GM12878 (cell line): ENCODE results near the gene AP2A2. TPM values are rescaled to one million over a fixed set of nuclear protein-coding genes. Genes with fewer than 3 reads are reported as not detected.

Experiments
- ATAC-seq: fragments of 200-7000 bp; cut with Tn5 transposase; 3 replicates; pipeline ENCODE4 v1.9.1; 2020; ENCODE audit warnings: mild to moderate bottlenecking, moderate library complexity
- BruUV-seq: library from RNA; stranded (reverse); fragments of 400-500 nt; replicated peaks from 2 replicates; lab custom pipeline; 2021; lab: Mats Ljungman, UMichigan
- CTCF ChIA-PET: fragments of 300-600 bp; sonication (Branson Sonifier 250); formaldehyde crosslinking; extraction: SDS; loops from one replicate; lab custom pipeline; 2021; ENCODE audit warnings: inconsistent platforms; lab: Yijun Ruan, JAX
- POLR2A ChIA-PET: fragments of 350-600 bp; formaldehyde crosslinking; extraction: SDS; loops from one replicate; lab custom pipeline; 2021; ENCODE audit warnings: inconsistent platforms; lab: Charles Lee
- RAD21 ChIA-PET: fragments of 300-600 bp; sonication (Branson Sonifier 250); formaldehyde crosslinking; loops from one replicate; lab custom pipeline; 2023; ENCODE audit warnings: antibody characterized with exemption; ENCODE audit not compliant: unreplicated experiment; lab: Charles Lee
- SMC1A ChIA-PET: fragments of 300-600 bp; sonication (Branson Sonifier 250); formaldehyde crosslinking; loops from one replicate; lab custom pipeline; 2023; ENCODE audit not compliant: unreplicated experiment, uncharacterized antibody; lab: Charles Lee
- DNase-seq: peaks from one replicate; pipeline ENCODE4 v3.0.0-alpha.2; 2011; ENCODE audit warnings: low read depth, low spot score
- FAIRE-seq: peaks from 3 replicates; lab custom pipeline; 2011; peaks lifted over from hg19 to GRCh38; lab: Jason Lieb, UNC
- H2AFZ ChIP-seq: 2 replicates; pipeline ENCODE4 v1.6.0; 2011; ENCODE audit warnings: low read depth, low read length, control low read depth; ENCODE audit not compliant: control insufficient read depth
- H3K27ac ChIP-seq: 2 replicates; pipeline ENCODE4 v1.5.1; 2011; ENCODE audit warnings: control low read depth; ENCODE audit not compliant: control insufficient read depth, insufficient read depth
- H3K27me3 ChIP-seq, 2 experiments: replicated peaks in 1 of 2; 2 replicates each; pipeline versions ENCODE4 v1.6.0 to v1.6.1; 2011; ENCODE audit warnings: low read length in 1 of 2; ENCODE audit not compliant: control insufficient read depth in 2 of 2, insufficient read depth in 2 of 2
- H3K36me3 ChIP-seq, 2 experiments: 2 replicates each; pipeline ENCODE4 v1.5.1; 2011; ENCODE audit warnings: low read length in 1 of 2; ENCODE audit not compliant: control insufficient read depth in 2 of 2, insufficient read depth in 2 of 2
- H3K4me1 ChIP-seq: 2 replicates; pipeline ENCODE4 v1.6.1; 2011; ENCODE audit warnings: mild to moderate bottlenecking, low read length, moderate library complexity, mixed read lengths; ENCODE audit not compliant: control insufficient read depth, insufficient read depth
- H3K4me2 ChIP-seq: 2 replicates; pipeline ENCODE4 v1.6.0; 2011; ENCODE audit warnings: control low read depth; ENCODE audit not compliant: control insufficient read depth, insufficient read depth
- H3K4me3 ChIP-seq: fragments of 200-600 bp; sonication (generic); 2 replicates; pipeline ENCODE4 v1.5.1; 2016
- H3K79me2 ChIP-seq: 2 replicates; pipeline ENCODE4 v1.6.0; 2011; ENCODE audit warnings: low read length; ENCODE audit not compliant: control insufficient read depth, insufficient read depth
- H3K9ac ChIP-seq: 2 replicates; pipeline ENCODE4 v1.8.0; 2011; ENCODE audit warnings: low read length, control low read depth, mixed read lengths; ENCODE audit not compliant: control insufficient read depth, insufficient read depth
- H3K9me3 ChIP-seq: replicated peaks from 3 replicates; pipeline ENCODE4 v1.5.1; 2011; ENCODE audit warnings: mild to moderate bottlenecking, low read length; ENCODE audit not compliant: control insufficient read depth, insufficient read depth
- H4K20me1 ChIP-seq: 2 replicates; pipeline ENCODE4 v1.6.0; 2011; ENCODE audit not compliant: control insufficient read depth, insufficient read depth
- CBFB ChIP-seq: IDR thresholded peaks from 2 replicates; pipeline ENCODE4 v1.6.1; 2016; ENCODE audit warnings: antibody characterized with exemption, low read depth
- CBX3 ChIP-seq: fragments of 200-600 bp; sonication (generic); IDR thresholded peaks from 2 replicates; pipeline ENCODE4 v1.6.1; 2016; ENCODE audit warnings: low read depth, borderline replicate concordance
- EZH2 ChIP-seq: IDR thresholded peaks from 2 replicates; pipeline ENCODE4 v1.6.1; 2012; ENCODE audit warnings: low read depth, mild to moderate bottlenecking, control low read depth, inconsistent platforms, low read length, borderline replicate concordance; ENCODE audit not compliant: control insufficient read depth
- GATAD2B ChIP-seq: fragments of 450-650 bp; conservative IDR thresholded peaks from 2 replicates; pipeline ENCODE4 v1.6.1; 2017; ENCODE audit warnings: low read depth, mild to moderate bottlenecking, moderate library complexity
- MLLT1 ChIP-seq: fragments of 450-650 bp; IDR thresholded peaks from 2 replicates; pipeline ENCODE4 v1.6.1; 2016; ENCODE audit warnings: mild to moderate bottlenecking
- NFYB ChIP-seq: IDR thresholded peaks from 2 replicates; pipeline ENCODE4 v1.6.1; 2011; ENCODE audit warnings: low read depth, mild to moderate bottlenecking, low read length, improper control_type of control experiment, moderate library complexity; ENCODE audit not compliant: insufficient read depth
- PAX5 ChIP-seq: IDR thresholded peaks from 2 replicates; pipeline ENCODE4 v1.6.1; 2011; ENCODE audit warnings: low read depth, low read length, borderline replicate concordance
- TAF1 ChIP-seq: IDR thresholded peaks from 2 replicates; pipeline ENCODE4 v1.6.1; 2011; ENCODE audit warnings: mild to moderate bottlenecking, low read depth, low read length, borderline replicate concordance
- ZBTB40 ChIP-seq: fragments of 450-650 bp; IDR thresholded peaks from 2 replicates; pipeline ENCODE4 v1.6.1; 2016; ENCODE audit warnings: mild to moderate bottlenecking, moderate library complexity, borderline replicate concordance
- ZNF687 ChIP-seq: fragments of 450-650 bp; IDR thresholded peaks from 2 replicates; pipeline ENCODE4 v1.6.1; 2017; ENCODE audit warnings: mild to moderate bottlenecking, moderate library complexity
- WGBS: methylation state at CpG from one replicate; pipeline ENCODE4 v1.1.6; 2016; ENCODE audit warnings: low lambda C conversion rate; ENCODE audit not compliant: insufficient replicate concordance, insufficient coverage; ENCODE audit errors: missing lambda C conversion rate; 5-methylcytosine and 5-hydroxymethylcytosine counted together
- in situ Hi-C: fragments of 300-500 bp; cut with MboI; formaldehyde crosslinking; loops from 9 replicates; pipeline ENCODE4 v1.14.3; 2018; ENCODE audit warnings: mixed read lengths
- intact Hi-C: fragments of 100-400 bp; cut with micrococcal nuclease; formaldehyde crosslinking; loops from one replicate; pipeline ENCODE4 v1.14.2; 2022; ENCODE audit not compliant: unreplicated experiment
- polyA plus RNA-seq, 11 experiments: library from polyadenylated mRNA; depleted of rRNA in 4 of 11; unstranded in 6 of 11; stranded (reverse) in 5 of 11; fragments of >200 nt; fragmentation: Nextera tagmentation in 4 of 11; fragmentation: Illumina TruSeq in 1 of 11; extraction: Ambion mirVana in 4 of 11; extraction: Trizol in 1 of 11; gene quantifications; 1 replicate in 1 of 11; 2 replicates in 10 of 11; pipeline versions ENCODE4 v1.2.1 to v1.2.3, GENCODE V29; 2011 to 2016; ENCODE audit warnings: inconsistent platforms in 2 of 11, missing spikeins in 2 of 11, low read depth in 1 of 11
- total RNA-seq, 4 experiments: library from RNA; depleted of rRNA in 3 of 4; stranded (reverse); fragments of >200 nt in 3 of 4; fragmentation: Illumina TruSeq in 1 of 4; extraction: Trizol in 1 of 4; gene quantifications; 2 replicates each; pipeline versions ENCODE4 v1.2.1 to v1.2.3, GENCODE V29; 2013 to 2021

The AP2A2 gene
- total and polyA plus RNA-seq, 10 of the 15 experiments (the other 5 are each of a cell fraction or from before 2014, with no cell fraction given) = 0.58 to 48.8 (median 18.2) TPM

- H3K27me3 ChIP-seq = no peaks in the 10 kb centered on the region
- no peak overlapping the region for H3K4me3 ChIP-seq
- H4K20me1 ChIP-seq = no peaks in the 10 kb centered on the region
- 66% methylated on average over 7 of the region's 7 CpGs for WGBS
- no peak for ATAC-seq
- no peak overlapping the region for H2AFZ ChIP-seq
- in situ Hi-C loops = no loop called here
- CTCF ChIA-PET = no interaction called here
- no peak overlapping the region for H3K4me2 ChIP-seq
- no peaks in the 10 kb centered on the region for H3K79me2 ChIP-seq
- POLR2A ChIA-PET = no interaction called here
- TF ChIP-seq CBFB = no peak
- TF ChIP-seq CBX3 = no peak
- TF ChIP-seq NFYB = no peak
- no peak for TF ChIP-seq GATAD2B
- TF ChIP-seq EZH2 = no peak
- TF ChIP-seq TAF1 = no peak
- TF ChIP-seq ZBTB40 = no peak
- no peak for TF ChIP-seq MLLT1
- TF ChIP-seq ZNF687 = no peak
- TF ChIP-seq PAX5 = no peak
- TF ChIP-seq, all 136 proteins: peak for 0
- H3K27ac ChIP-seq = no peak overlapping the region
- H3K9ac ChIP-seq = no peak overlapping the region
- SMC1A ChIA-PET = no interaction called here
- RAD21 ChIA-PET = no interaction called here
- intact Hi-C loops = no loop called here
- H3K36me3 ChIP-seq = no peaks in the 10 kb centered on the region
- FAIRE-seq = no peak
- no TSS peak for BruUV-seq
- DNase-seq = no peak
- no peaks in the 10 kb centered on the region for H3K9me3 ChIP-seq
- no peaks in the 10 kb centered on the region for H3K4me1 ChIP-seq
Measured at GRCh38 chr11:1022411-1022810, 96.7 kb downstream of the AP2A2 start.
